H9 (cell line): ENCODE measurements around the gene SPINT3. TPM values are rescaled to one million over a fixed set of nuclear protein-coding genes. Genes with fewer than 3 reads are reported as not detected.

Experiments used
- DNase-seq: peaks from one replicate; pipeline ENCODE4 v3.0.0-alpha.2; 2017
- H2AFZ ChIP-seq: one replicate; pipeline ENCODE4 v1.6.1; 2013; ENCODE audit warnings: mild to moderate bottlenecking, low read length, control low read depth, moderate library complexity
- H2AK5ac ChIP-seq: 2 replicates; pipeline ENCODE4 v1.6.1; 2013; ENCODE audit warnings: low read length, control low read depth, mixed read lengths; ENCODE audit not compliant: insufficient read length
- H2BK120ac ChIP-seq: one replicate; pipeline ENCODE4 v1.6.1; 2013; ENCODE audit warnings: low read depth, mild to moderate bottlenecking, low read length, control low read depth, inconsistent platforms; ENCODE audit not compliant: poor library complexity, severe bottlenecking
- H2BK12ac ChIP-seq: 2 replicates; pipeline ENCODE4 v1.6.1; 2013; ENCODE audit warnings: low read length, control low read depth, mixed read lengths, low read depth; ENCODE audit not compliant: insufficient read length
- H2BK15ac ChIP-seq: 2 replicates; pipeline ENCODE4 v1.6.1; 2013; ENCODE audit warnings: low read depth, low read length, control low read depth
- H2BK20ac ChIP-seq: one replicate; pipeline ENCODE4 v1.6.1; 2013; ENCODE audit warnings: low read depth, mild to moderate bottlenecking, low read length, control low read depth, inconsistent platforms; ENCODE audit not compliant: poor library complexity, severe bottlenecking
- H2BK5ac ChIP-seq: 2 replicates; pipeline ENCODE4 v1.6.1; 2013; ENCODE audit warnings: low read length, control low read depth, mixed read lengths; ENCODE audit not compliant: insufficient read length
- H3K14ac ChIP-seq: 2 replicates; pipeline ENCODE4 v1.6.1; 2013; ENCODE audit warnings: low read length, control low read depth; ENCODE audit not compliant: insufficient read depth
- H3K18ac ChIP-seq: 2 replicates; pipeline ENCODE4 v1.6.1; 2013; ENCODE audit warnings: low read depth, mild to moderate bottlenecking, mixed read lengths, low read length, control low read depth; ENCODE audit not compliant: insufficient read length
- H3K23ac ChIP-seq: 2 replicates; pipeline ENCODE4 v1.6.1; 2013; ENCODE audit warnings: low read length, control low read depth, mixed read lengths, low read depth; ENCODE audit not compliant: insufficient read length
- H3K23me2 ChIP-seq: 2 replicates; pipeline ENCODE4 v1.6.1; 2013; ENCODE audit warnings: low read depth, mild to moderate bottlenecking, mixed read lengths, low read length, control low read depth; ENCODE audit not compliant: insufficient read length, poor library complexity, severe bottlenecking
- H3K27ac ChIP-seq: 2 replicates; pipeline ENCODE4 v1.5.1; 2013; ENCODE audit warnings: low read length, control low read depth, mixed read lengths, low read depth; ENCODE audit not compliant: insufficient read length
- H3K27me3 ChIP-seq: 2 replicates; pipeline ENCODE4 v1.6.1; 2013; ENCODE audit warnings: low read length, control low read depth, inconsistent platforms; ENCODE audit not compliant: insufficient read depth
- H3K4ac ChIP-seq: 2 replicates; pipeline ENCODE4 v1.6.1; 2013; ENCODE audit warnings: low read depth, mild to moderate bottlenecking, control low read depth, inconsistent platforms, low read length, moderate library complexity
- H3K4me1 ChIP-seq: 2 replicates; pipeline ENCODE4 v1.6.1; 2013; ENCODE audit warnings: low read length, control low read depth, inconsistent platforms; ENCODE audit not compliant: insufficient read depth
- H3K4me2 ChIP-seq: 2 replicates; pipeline ENCODE4 v1.6.1; 2013; ENCODE audit warnings: low read length, control low read depth, mixed read lengths; ENCODE audit not compliant: insufficient read length, insufficient read depth
- H3K56ac ChIP-seq: 2 replicates; pipeline ENCODE4 v1.6.1; 2013; ENCODE audit warnings: low read depth, mild to moderate bottlenecking, mixed read lengths, low read length, control low read depth; ENCODE audit not compliant: insufficient read length
- H3K79me1 ChIP-seq: 2 replicates; pipeline ENCODE4 v1.6.1; 2013; ENCODE audit warnings: low read depth, mild to moderate bottlenecking, moderate library complexity, low read length, control low read depth, inconsistent platforms; ENCODE audit not compliant: insufficient read depth, poor library complexity, severe bottlenecking
- H3K79me2 ChIP-seq: 2 replicates; pipeline ENCODE4 v1.6.1; 2013; ENCODE audit warnings: low read length, control low read depth, inconsistent platforms; ENCODE audit not compliant: insufficient read depth
- H3K9ac ChIP-seq: 2 replicates; pipeline ENCODE4 v1.6.1; 2013; ENCODE audit warnings: low read length, control low read depth, mixed read lengths; ENCODE audit not compliant: insufficient read length; ENCODE audit errors: extremely low read depth
- H3K9me3 ChIP-seq: one replicate; pipeline ENCODE4 v1.6.1; 2013; ENCODE audit warnings: low read depth, low read length, inconsistent platforms; ENCODE audit not compliant: control insufficient read depth
- H3T11ph ChIP-seq: one replicate; pipeline ENCODE4 v1.6.1; 2013; ENCODE audit warnings: mild to moderate bottlenecking, low read length, control low read depth, inconsistent platforms
- H4K20me1 ChIP-seq: one replicate; pipeline ENCODE4 v1.6.1; 2013; ENCODE audit not compliant: control insufficient read depth, insufficient read length, insufficient read depth
- H4K5ac ChIP-seq: 2 replicates; pipeline ENCODE4 v1.6.1; 2013; ENCODE audit warnings: low read depth, mild to moderate bottlenecking, mixed read lengths, low read length, control low read depth; ENCODE audit not compliant: insufficient read length
- H4K8ac ChIP-seq: replicated peaks from 2 replicates; pipeline ENCODE4 v1.6.1; 2013; ENCODE audit warnings: low read length, control low read depth, mixed read lengths, low read depth; ENCODE audit not compliant: insufficient read length
- H4K91ac ChIP-seq: 2 replicates; pipeline ENCODE4 v1.6.1; 2013; ENCODE audit warnings: low read depth, mild to moderate bottlenecking, moderate library complexity, mixed read lengths, low read length, control low read depth; ENCODE audit not compliant: insufficient read length
- H3K27ac Mint-ChIP-seq, 3 experiments: 2 replicates in 2 of 3; 3 replicates in 1 of 3; pipeline ENCODE4 v1.8.0; 2020 to 2021; ENCODE audit warnings: mixed read lengths in 3 of 3, mild to moderate bottlenecking in 1 of 3, moderate library complexity in 1 of 3
- H3K27me3 Mint-ChIP-seq: 2 replicates; pipeline ENCODE4 v1.8.0; 2021; ENCODE audit warnings: low read depth, mild to moderate bottlenecking, moderate library complexity, mixed read lengths
- H3K36me3 Mint-ChIP-seq, 3 experiments: 2 replicates in 2 of 3; 3 replicates in 1 of 3; pipeline ENCODE4 v1.8.0; 2020 to 2021; ENCODE audit warnings: low read depth in 3 of 3, mixed read lengths in 3 of 3; ENCODE audit not compliant: insufficient read depth in 1 of 3
- H3K4me1 Mint-ChIP-seq, 2 experiments: 2 replicates each; pipeline ENCODE4 v1.8.0; 2020; ENCODE audit warnings: mixed read lengths in 2 of 2
- H3K4me3 Mint-ChIP-seq, 2 experiments: 2 replicates in 1 of 2; 3 replicates in 1 of 2; pipeline ENCODE4 v1.8.0; 2020 to 2021; ENCODE audit warnings: mild to moderate bottlenecking in 2 of 2, mixed read lengths in 2 of 2, moderate library complexity in 1 of 2
- H3K9me3 Mint-ChIP-seq, 2 experiments: 2 replicates in 1 of 2; 3 replicates in 1 of 2; pipeline ENCODE4 v1.8.0; 2020; ENCODE audit warnings: mild to moderate bottlenecking in 2 of 2, mixed read lengths in 2 of 2, moderate library complexity in 1 of 2
- WGBS: extraction: QIAGEN DNeasy Blood & Tissue Kit; methylation state at CpG from one replicate; pipeline ENCODE4 v1.1.7; 2013; ENCODE audit warnings: missing lambda C conversion rate, low lambda C conversion rate, mixed read lengths; ENCODE audit not compliant: insufficient read length; ENCODE audit errors: extremely low coverage; 5-methylcytosine and 5-hydroxymethylcytosine counted together
- total RNA-seq: library from RNA; stranded (reverse); gene quantifications from 2 replicates; pipeline ENCODE4 v1.2.1, GENCODE V29; 2021
- TF ChIP-seq, protein P1 (sequence below): fragments of 200-600 bp; sonication (generic); conservative IDR thresholded peaks from 3 replicates; pipeline ENCODE4 v1.8.0; 2021; ENCODE audit warnings: antibody characterized with exemption, mild to moderate bottlenecking

Gene SPINT3
- total RNA-seq, 1 experiment from 2014 or later, result not detected

DNA sequence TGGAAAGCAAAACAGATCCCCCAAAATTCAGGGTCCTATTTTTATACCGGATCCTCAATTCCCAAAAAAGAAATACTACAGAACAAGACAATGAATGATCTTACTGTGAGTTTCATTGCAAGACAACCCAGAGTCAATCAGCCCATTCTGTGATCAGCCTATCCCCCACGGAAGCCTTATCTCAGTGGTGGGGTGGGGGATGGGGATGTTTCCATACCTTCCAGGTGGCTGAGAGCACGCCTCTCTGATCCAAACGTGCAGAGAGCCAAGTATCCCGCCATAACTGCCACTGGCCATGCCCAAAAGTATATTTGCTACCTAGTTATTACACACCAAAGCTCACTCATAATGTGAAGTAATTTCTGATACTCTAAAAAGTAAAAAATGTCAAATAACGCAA is 30.7 kb downstream of the SPINT3 start:
- H3K4me1 ChIP-seq, result peaks cover 7% of the 10 kb centered on the region; the same call in 1 of the 2 replicates
- peaks cover 5% of the 10 kb centered on the region for H3K23me2 ChIP-seq
- H3T11ph ChIP-seq, result no peak overlapping the region

More for the DNA sequence above, 30.7 kb downstream of the SPINT3 start:
- DNase-seq, result no peak
- Mint-ChIP-seq H3K27ac (peak overlapping the region in 1 of 3 experiments; percentile 34; a peak in 1 of 7 replicates), H3K9me3 (no peaks in the 10 kb centered on the region), H3K36me3 (peaks cover 3 to 9% (median 4%) of the 10 kb centered on the region in 3 experiments; a peak in 5 of 7 replicates), H3K4me3 (no peak overlapping the region), H3K4me1 (peaks cover 25 to 26% of the 10 kb centered on the region in 2 experiments), H3K27me3 (peaks cover 4% of the 10 kb centered on the region; the same call in 1 of the 2 replicates)
- Histone ChIP-seq H3K27ac (no peak overlapping the region), H3K23ac (no peak overlapping the region), H2BK20ac (no peak overlapping the region), H3K14ac (no peak overlapping the region), H4K91ac (no peak overlapping the region), H4K5ac (no peak overlapping the region), H3K79me1 (no peaks in the 10 kb centered on the region), H4K8ac (no peak overlapping the region), H2BK12ac (no peak overlapping the region), H4K20me1 (no peaks in the 10 kb centered on the region), H3K9me3 (no peaks in the 10 kb centered on the region), H3K27me3 (no peaks in the 10 kb centered on the region), H2BK15ac (no peak overlapping the region), H3K4ac (no peak overlapping the region), H3K18ac (no peak overlapping the region), H3K9ac (no peak overlapping the region), H3K79me2 (no peaks in the 10 kb centered on the region), H3K4me2 (no peak overlapping the region), H3K56ac (no peak overlapping the region), H2AFZ (no peak overlapping the region), H2BK120ac (no peak overlapping the region), H2BK5ac (no peak overlapping the region), H2AK5ac (no peak overlapping the region)
- TF ChIP-seq, protein P1, sequence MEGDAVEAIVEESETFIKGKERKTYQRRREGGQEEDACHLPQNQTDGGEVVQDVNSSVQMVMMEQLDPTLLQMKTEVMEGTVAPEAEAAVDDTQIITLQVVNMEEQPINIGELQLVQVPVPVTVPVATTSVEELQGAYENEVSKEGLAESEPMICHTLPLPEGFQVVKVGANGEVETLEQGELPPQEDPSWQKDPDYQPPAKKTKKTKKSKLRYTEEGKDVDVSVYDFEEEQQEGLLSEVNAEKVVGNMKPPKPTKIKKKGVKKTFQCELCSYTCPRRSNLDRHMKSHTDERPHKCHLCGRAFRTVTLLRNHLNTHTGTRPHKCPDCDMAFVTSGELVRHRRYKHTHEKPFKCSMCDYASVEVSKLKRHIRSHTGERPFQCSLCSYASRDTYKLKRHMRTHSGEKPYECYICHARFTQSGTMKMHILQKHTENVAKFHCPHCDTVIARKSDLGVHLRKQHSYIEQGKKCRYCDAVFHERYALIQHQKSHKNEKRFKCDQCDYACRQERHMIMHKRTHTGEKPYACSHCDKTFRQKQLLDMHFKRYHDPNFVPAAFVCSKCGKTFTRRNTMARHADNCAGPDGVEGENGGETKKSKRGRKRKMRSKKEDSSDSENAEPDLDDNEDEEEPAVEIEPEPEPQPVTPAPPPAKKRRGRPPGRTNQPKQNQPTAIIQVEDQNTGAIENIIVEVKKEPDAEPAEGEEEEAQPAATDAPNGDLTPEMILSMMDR, result no peak
- WGBS, result no CpG with 5 or more reads among the region's 6 CpGs
